Activated CD8-positive, alpha-beta memory T cell treated with anti-CD3 and anti-CD28 coated beads, Interleukin-2, amount 10 ng/mL, durations not matched to agents 7 days and 5 days (primary cell): ENCODE measurements around the gene RAX. TPM values are rescaled to one million over a fixed set of nuclear protein-coding genes. Genes with fewer than 3 reads are reported as not detected.

Experiments used
- ATAC-seq: fragments of 150-1000 bp; cut with Tn5 transposase; one replicate; pipeline ENCODE4 v1.10.0; 2021; ENCODE audit warnings: moderate library complexity
- CTCF ChIA-PET: fragments of 350-600 bp; sonication (Branson Sonifier 250); formaldehyde crosslinking; loops from one replicate; lab custom pipeline; 2021; ENCODE audit warnings: antibody characterized with exemption; lab: Charles Lee
- DNase-seq: peaks from one replicate; pipeline ENCODE4 v3.0.0-alpha.2; 2020
- H3K27ac Mint-ChIP-seq: one replicate; pipeline ENCODE4 v1.8.0; 2021; ENCODE audit warnings: mild to moderate bottlenecking, mixed read lengths
- H3K27me3 Mint-ChIP-seq: one replicate; pipeline ENCODE4 v1.8.0; 2021; ENCODE audit warnings: mixed read lengths
- H3K36me3 Mint-ChIP-seq: one replicate; pipeline ENCODE4 v1.8.0; 2021; ENCODE audit warnings: mild to moderate bottlenecking, mixed read lengths
- H3K4me1 Mint-ChIP-seq: one replicate; pipeline ENCODE4 v1.8.0; 2021; ENCODE audit warnings: mixed read lengths
- H3K4me3 Mint-ChIP-seq: one replicate; pipeline ENCODE4 v1.8.0; 2021; ENCODE audit warnings: mild to moderate bottlenecking, moderate library complexity, mixed read lengths
- H3K9me3 Mint-ChIP-seq: one replicate; pipeline ENCODE4 v1.8.0; 2022; ENCODE audit warnings: low read depth, mixed read lengths
- total RNA-seq, 2 experiments: library from RNA; stranded (reverse); gene quantifications; one replicate each; pipeline ENCODE4 v1.2.3, GENCODE V29; 2021

The RAX gene
- total RNA-seq, 2 experiments from 2014 or later, result not detected

GRCh38 chr18:59269563-59270119, 3.6 kb downstream of the RAX start:
- DNase-seq (no peak), ATAC-seq (no peak)
- H3K27me3 Mint-ChIP-seq, result peaks cover 86% of the 10 kb centered on the region
- no peak overlapping the region for H3K27ac Mint-ChIP-seq
- peaks cover 3% of the 10 kb centered on the region for H3K36me3 Mint-ChIP-seq
- CTCF ChIA-PET, result interaction anchor here (0.7 to 1.2 kb wide), 3 partner anchors 21 to 186 kb away, joined by 3 to 5 read pairs (median 3); no protein-coding TSS in a partner anchor
- peak overlapping the region; percentile 2 for H3K4me3 Mint-ChIP-seq
- H3K4me1 Mint-ChIP-seq, result peaks cover 21% of the 10 kb centered on the region
- H3K9me3 Mint-ChIP-seq, result no peaks in the 10 kb centered on the region

- peak; percentile 55 for DNase-seq
- H3K4me1 Mint-ChIP-seq, result peaks cover 21% of the 10 kb centered on the region
- ATAC-seq, result peak; percentile 59
- H3K27ac Mint-ChIP-seq, result no peak overlapping the region
- H3K4me3 Mint-ChIP-seq, result peak overlapping the region; percentile 2
- H3K9me3 Mint-ChIP-seq, result no peaks in the 10 kb centered on the region
- CTCF ChIA-PET, result interaction anchor here (0.6 to 1.2 kb wide), 4 partner anchors 16 to 185 kb away, joined by 3 to 5 read pairs (median 4); no protein-coding TSS in a partner anchor
- H3K27me3 Mint-ChIP-seq, result peaks cover 86% of the 10 kb centered on the region
- H3K36me3 Mint-ChIP-seq, result peaks cover 3% of the 10 kb centered on the region
Measured at GRCh38 chr18:59268721-59269562, 4.3 kb downstream of the RAX start.

- ATAC-seq (no peak), DNase-seq (no peak)
- Mint-ChIP-seq H3K36me3 (peaks cover 3% of the 10 kb centered on the region), H3K27ac (no peak overlapping the region), H3K4me3 (no peak overlapping the region), H3K9me3 (no peaks in the 10 kb centered on the region), H3K27me3 (peaks cover 86% of the 10 kb centered on the region), H3K4me1 (peaks cover 18% of the 10 kb centered on the region)
- CTCF ChIA-PET, result interaction anchor here (1.1 kb wide), 1 partner anchor 20 kb away, joined by 3 read pairs; no protein-coding TSS in a partner anchor
Measured at GRCh38 chr18:59268127-59268720, 5.0 kb downstream of the RAX start.

GRCh38 chr18:59267503-59268126, 5.6 kb downstream of the RAX start:
- H3K27me3 Mint-ChIP-seq, result peaks cover 92% of the 10 kb centered on the region
- no peak overlapping the region for H3K4me3 Mint-ChIP-seq
- H3K36me3 Mint-ChIP-seq, result peaks cover 3% of the 10 kb centered on the region
- ATAC-seq (no peak), DNase-seq (no peak)
- no peak overlapping the region for H3K27ac Mint-ChIP-seq
- H3K9me3 Mint-ChIP-seq, result no peaks in the 10 kb centered on the region
- CTCF ChIA-PET, result interaction anchor here (1.4 to 1.9 kb wide), 2 partner anchors 18 to 135 kb away, joined by 5 to 8 read pairs; no protein-coding TSS in a partner anchor
- H3K4me1 Mint-ChIP-seq, result peaks cover 18% of the 10 kb centered on the region

- no peak overlapping the region for H3K27ac Mint-ChIP-seq
- H3K9me3 Mint-ChIP-seq, result no peaks in the 10 kb centered on the region
- H3K4me3 Mint-ChIP-seq, result no peak overlapping the region
- H3K27me3 Mint-ChIP-seq, result peaks cover 92% of the 10 kb centered on the region
- DNase-seq (no peak), ATAC-seq (no peak)
- peaks cover 18% of the 10 kb centered on the region for H3K4me1 Mint-ChIP-seq
- peaks cover 3% of the 10 kb centered on the region for H3K36me3 Mint-ChIP-seq
- CTCF ChIA-PET, result interaction anchor here (1.4 to 1.9 kb wide), 2 partner anchors 18 to 135 kb away, joined by 5 to 8 read pairs; no protein-coding TSS in a partner anchor
Measured at GRCh38 chr18:59266886-59267502, 6.3 kb downstream of the RAX start.

- Mint-ChIP-seq H3K9me3 (no peaks in the 10 kb centered on the region), H3K4me3 (no peak overlapping the region), H3K4me1 (peaks cover 18% of the 10 kb centered on the region), H3K27me3 (peaks cover 91% of the 10 kb centered on the region), H3K27ac (no peak overlapping the region), H3K36me3 (peaks cover 3% of the 10 kb centered on the region)
- CTCF ChIA-PET, result interaction anchor here (1.4 to 1.9 kb wide), 2 partner anchors 17 to 136 kb away, joined by 5 to 8 read pairs; no protein-coding TSS in a partner anchor
- ATAC-seq, result no peak
- DNase-seq, result no peak
Measured at GRCh38 chr18:59266459-59266858, 6.8 kb downstream of the RAX start.

- CTCF ChIA-PET, result interaction anchor here (1.9 kb wide), 1 partner anchor 136 kb away, joined by 8 read pairs; no protein-coding TSS in a partner anchor
- Mint-ChIP-seq H3K4me3 (no peak overlapping the region), H3K9me3 (no peaks in the 10 kb centered on the region)
Measured at GRCh38 chr18:59265974-59266369, 7.3 kb downstream of the RAX start.

GRCh38 chr18:59265246-59265973, 7.8 kb downstream of the RAX start:
- ATAC-seq (peak; percentile 80), DNase-seq (peak; percentile 64)
- Mint-ChIP-seq H3K36me3 (peaks cover 3% of the 10 kb centered on the region), H3K27me3 (peaks cover 86% of the 10 kb centered on the region), H3K9me3 (no peaks in the 10 kb centered on the region), H3K4me1 (peaks cover 18% of the 10 kb centered on the region), H3K4me3 (peak overlapping the region; percentile 71), H3K27ac (no peak overlapping the region)
- CTCF ChIA-PET, result interaction anchor here (1.5 to 2.4 kb wide), 2 partner anchors 16 to 137 kb away, joined by 5 to 6 read pairs; no protein-coding TSS in a partner anchor

More at GRCh38 chr18:59265974-59266369, 7.3 kb downstream of the RAX start:
- ATAC-seq (no peak), DNase-seq (no peak)
- Mint-ChIP-seq H3K36me3 (peaks cover 3% of the 10 kb centered on the region), H3K27ac (no peak overlapping the region), H3K4me1 (peaks cover 18% of the 10 kb centered on the region), H3K27me3 (peaks cover 87% of the 10 kb centered on the region)

GRCh38 chr18:59264651-59265245, 8.5 kb downstream of the RAX start:
- peaks cover 2% of the 10 kb centered on the region for H3K36me3 Mint-ChIP-seq
- CTCF ChIA-PET, result interaction anchor here (1.5 to 2.4 kb wide), 2 partner anchors 15 to 138 kb away, joined by 5 to 6 read pairs; no protein-coding TSS in a partner anchor

GRCh38 chr18:59264121-59264571, 9.1 kb downstream of the RAX start:
- ATAC-seq (no peak), DNase-seq (no peak)
- CTCF ChIA-PET, result interaction anchor here (1.1 to 2.4 kb wide), 3 partner anchors 15 to 180 kb away, joined by 3 to 6 read pairs (median 5); no protein-coding TSS in a partner anchor
- no peaks in the 10 kb centered on the region for H3K36me3 Mint-ChIP-seq
- H3K9me3 Mint-ChIP-seq, result no peaks in the 10 kb centered on the region
- H3K27ac Mint-ChIP-seq, result no peak overlapping the region
- H3K27me3 Mint-ChIP-seq, result peaks cover 88% of the 10 kb centered on the region
- no peak overlapping the region for H3K4me3 Mint-ChIP-seq
- peaks cover 14% of the 10 kb centered on the region for H3K4me1 Mint-ChIP-seq

More at GRCh38 chr18:59264651-59265245, 8.5 kb downstream of the RAX start:
- H3K4me1 Mint-ChIP-seq, result peaks cover 16% of the 10 kb centered on the region
- ATAC-seq (no peak), DNase-seq (no peak)
- H3K9me3 Mint-ChIP-seq, result no peaks in the 10 kb centered on the region
- no peak overlapping the region for H3K27ac Mint-ChIP-seq
- H3K4me3 Mint-ChIP-seq, result peak overlapping the region; percentile 71
- H3K27me3 Mint-ChIP-seq, result peaks cover 86% of the 10 kb centered on the region

GRCh38 chr18:59263661-59264060, 9.6 kb downstream of the RAX start:
- no peak overlapping the region for H3K27ac Mint-ChIP-seq
- no peak overlapping the region for H3K4me3 Mint-ChIP-seq
- no peaks in the 10 kb centered on the region for H3K36me3 Mint-ChIP-seq
- H3K27me3 Mint-ChIP-seq, result peaks cover 88% of the 10 kb centered on the region
- CTCF ChIA-PET, result interaction anchor here (1.1 to 2.4 kb wide), 3 partner anchors 14 to 179 kb away, joined by 3 to 6 read pairs (median 5); no protein-coding TSS in a partner anchor
- ATAC-seq (no peak), DNase-seq (no peak)
- H3K9me3 Mint-ChIP-seq, result no peaks in the 10 kb centered on the region
- peaks cover 14% of the 10 kb centered on the region for H3K4me1 Mint-ChIP-seq
